PC-9 (cell line): ENCODE results near the gene RIPOR3.

ENCODE experiments used
- CTCF ChIP-seq: fragments of 200-600 bp; sonication (generic); conservative IDR thresholded peaks from 2 replicates; pipeline ENCODE4 v1.6.1; 2017; ENCODE audit warnings: mixed run types, antibody characterized with exemption, mild to moderate bottlenecking, moderate library complexity
- EZH2 ChIP-seq: fragments of 200-600 bp; sonication (generic); IDR thresholded peaks from 2 replicates; pipeline ENCODE4 v1.8.0; 2017; ENCODE audit warnings: antibody characterized with exemption, low read depth

GRCh38 chr20:50694379-50695134 lies 3.2 kb upstream of the RIPOR3 start:
- TF ChIP-seq CTCF (no peak), EZH2 (no peak)
